PC-3 (cell line): ENCODE data around the gene CCNG2.

ENCODE experiments used
- CTCF ChIP-seq: fragments of 300-600 bp; sonication (generic); conservative IDR thresholded peaks from 2 replicates; pipeline ENCODE4 v1.5.1; 2017; ENCODE audit warnings: antibody characterized with exemption, low read depth, mild to moderate bottlenecking, low read length
- EZH2 ChIP-seq: fragments of 300-600 bp; sonication (generic); IDR thresholded peaks from one replicate; pipeline ENCODE4 v1.6.1; 2017; ENCODE audit warnings: antibody characterized with exemption, mild to moderate bottlenecking, low read length; ENCODE audit not compliant: unreplicated experiment

- TF ChIP-seq CTCF (no peak), EZH2 (no peak)
These were observed 2.9 kb upstream of the CCNG2 start for GRCh38 chr4:77154065-77154464.
